Activated CD8-positive, alpha-beta memory T cell treated with anti-CD3 and anti-CD28 coated beads for 48 hours (primary cell): ENCODE data around the gene PARP1.

Experiments
- DNase-seq, 3 experiments: peaks; one replicate each; pipeline ENCODE4 v3.0.0-alpha.2; 2020; ENCODE audit warnings: low read depth in 2 of 3, low spot score in 2 of 3

The PARP1 gene

GRCh38 chr1:226407199-226407496, 745 bp downstream of the PARP1 start:
- DNase-seq = no peak

- no peak for DNase-seq
Measured at GRCh38 chr1:226406401-226406881, 1.5 kb downstream of the PARP1 start.

- no peak for DNase-seq
Measured at GRCh38 chr1:226405411-226405988, 2.4 kb downstream of the PARP1 start.

GRCh38 chr1:226404904-226405222, 3.0 kb downstream of the PARP1 start:
- DNase-seq = no peak

- no peak for DNase-seq
Measured at GRCh38 chr1:226404063-226404903, 3.6 kb downstream of the PARP1 start.

- no peak for DNase-seq
Measured at GRCh38 chr1:226403201-226404034, 4.5 kb downstream of the PARP1 start.

GRCh38 chr1:226402739-226403165, 5.1 kb downstream of the PARP1 start:
- DNase-seq = no peak

GRCh38 chr1:226401355-226402303, 6.3 kb downstream of the PARP1 start:
- no peak for DNase-seq

- no peak for DNase-seq
Measured at GRCh38 chr1:226400519-226401354, 7.2 kb downstream of the PARP1 start.

GRCh38 chr1:226397955-226398636, 9.8 kb downstream of the PARP1 start:
- no peak for DNase-seq

GRCh38 chr1:226397011-226397926, 10.6 kb downstream of the PARP1 start:
- no peak for DNase-seq

- DNase-seq = no peak
Measured at GRCh38 chr1:226395753-226396152, 12.1 kb downstream of the PARP1 start.

- no peak for DNase-seq
Measured at GRCh38 chr1:226394462-226394861, 13.4 kb downstream of the PARP1 start.

GRCh38 chr1:226390681-226391080, 17.2 kb downstream of the PARP1 start:
- DNase-seq = no peak

GRCh38 chr1:226388131-226388530, 19.8 kb downstream of the PARP1 start:
- DNase-seq = no peak

- DNase-seq = no peak
Measured at GRCh38 chr1:226384717-226385116, 23.2 kb downstream of the PARP1 start.

- DNase-seq = no peak
Measured at GRCh38 chr1:226384040-226384439, 23.9 kb downstream of the PARP1 start.

GRCh38 chr1:226382030-226382429, 25.9 kb downstream of the PARP1 start:
- no peak for DNase-seq
